Medulla oblongata (tissue), 1 donor: ENCODE data around the gene PGA5.
"Not testable (repeated sequence)": the region's sequence is repeated elsewhere in the genome, so short reads cannot be mapped to it uniquely, and the experiment has no call there.

Experiments used
- DNase-seq: peaks from one replicate; pipeline ENCODE4 v3.0.0-alpha.2; 2015; ENCODE audit errors: extremely low spot score

Gene PGA5

GRCh38 chr11:61240875-61241274, at the start of gene PGA5:
TSS of gene PGA5 (plus strand) at chr11:61241175. CDS start at chr11:61241227, 52 bp downstream.
- DNase-seq = not testable (repeated sequence)

- no peak for DNase-seq
These were observed 47.4 kb upstream of the PGA5 start for GRCh38 chr11:61193596-61193995.

GRCh38 chr11:61194169-61194671, 46.8 kb upstream of the PGA5 start:
- no peak for DNase-seq

- DNase-seq = no peak
These were observed 45.8 kb upstream of the PGA5 start for GRCh38 chr11:61194981-61195695.

- no peak for DNase-seq
These were observed 45.3 kb upstream of the PGA5 start for GRCh38 chr11:61195719-61196118.

- no peak for DNase-seq
These were observed 42.6 kb upstream of the PGA5 start for GRCh38 chr11:61198361-61198760.

GRCh38 chr11:61198948-61199523, 41.9 kb upstream of the PGA5 start:
- DNase-seq = no peak

- DNase-seq = no peak
These were observed 39.5 kb upstream of the PGA5 start for GRCh38 chr11:61201476-61201875.

GRCh38 chr11:61202950-61203746, 37.8 kb upstream of the PGA5 start, which contains the start of gene PGA3:
TSS of gene PGA3 (plus strand) at chr11:61203515. CDS start at chr11:61203565, 50 bp downstream.
- DNase-seq = not testable (repeated sequence)

GRCh38 chr11:61203873-61204272, 37.1 kb upstream of the PGA5 start:
- DNase-seq = not testable (repeated sequence)

GRCh38 chr11:61204502-61205059, 36.4 kb upstream of the PGA5 start:
- DNase-seq = not testable (repeated sequence)

- not testable (repeated sequence) for DNase-seq
These were observed 33.2 kb upstream of the PGA5 start for GRCh38 chr11:61207636-61208310.

- not testable (repeated sequence) for DNase-seq
These were observed 30.3 kb upstream of the PGA5 start for GRCh38 chr11:61210629-61211028.

- not testable (repeated sequence) for DNase-seq
These were observed 29.5 kb upstream of the PGA5 start for GRCh38 chr11:61211327-61211952.

GRCh38 chr11:61212202-61212601, 28.8 kb upstream of the PGA5 start:
- not testable (repeated sequence) for DNase-seq

- not testable (repeated sequence) for DNase-seq
These were observed 27.2 kb upstream of the PGA5 start for GRCh38 chr11:61213711-61214324.

GRCh38 chr11:61218306-61218705, 22.7 kb upstream of the PGA5 start:
- DNase-seq = not testable (repeated sequence)

- DNase-seq = not testable (repeated sequence)
These were observed 22.0 kb upstream of the PGA5 start for GRCh38 chr11:61219016-61219415.

- not testable (repeated sequence) for DNase-seq
These were observed 18.9 kb upstream of the PGA5 start, which contains the start of gene PGA4 for GRCh38 chr11:61222047-61222446. TSS of gene PGA4 (plus strand) at chr11:61222347. CDS start at chr11:61222401, 54 bp downstream.

- not testable (repeated sequence) for DNase-seq
These were observed 18.3 kb upstream of the PGA5 start for GRCh38 chr11:61222692-61223091.
